ENCODE measurements around the gene ALKBH4.
"Not testable (repeated sequence)": the region's sequence is repeated elsewhere in the genome, so short reads cannot be mapped to it uniquely, and the experiment has no call there.

The ALKBH4 gene, protein sequence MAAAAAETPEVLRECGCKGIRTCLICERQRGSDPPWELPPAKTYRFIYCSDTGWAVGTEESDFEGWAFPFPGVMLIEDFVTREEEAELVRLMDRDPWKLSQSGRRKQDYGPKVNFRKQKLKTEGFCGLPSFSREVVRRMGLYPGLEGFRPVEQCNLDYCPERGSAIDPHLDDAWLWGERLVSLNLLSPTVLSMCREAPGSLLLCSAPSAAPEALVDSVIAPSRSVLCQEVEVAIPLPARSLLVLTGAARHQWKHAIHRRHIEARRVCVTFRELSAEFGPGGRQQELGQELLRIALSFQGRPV

DNA sequence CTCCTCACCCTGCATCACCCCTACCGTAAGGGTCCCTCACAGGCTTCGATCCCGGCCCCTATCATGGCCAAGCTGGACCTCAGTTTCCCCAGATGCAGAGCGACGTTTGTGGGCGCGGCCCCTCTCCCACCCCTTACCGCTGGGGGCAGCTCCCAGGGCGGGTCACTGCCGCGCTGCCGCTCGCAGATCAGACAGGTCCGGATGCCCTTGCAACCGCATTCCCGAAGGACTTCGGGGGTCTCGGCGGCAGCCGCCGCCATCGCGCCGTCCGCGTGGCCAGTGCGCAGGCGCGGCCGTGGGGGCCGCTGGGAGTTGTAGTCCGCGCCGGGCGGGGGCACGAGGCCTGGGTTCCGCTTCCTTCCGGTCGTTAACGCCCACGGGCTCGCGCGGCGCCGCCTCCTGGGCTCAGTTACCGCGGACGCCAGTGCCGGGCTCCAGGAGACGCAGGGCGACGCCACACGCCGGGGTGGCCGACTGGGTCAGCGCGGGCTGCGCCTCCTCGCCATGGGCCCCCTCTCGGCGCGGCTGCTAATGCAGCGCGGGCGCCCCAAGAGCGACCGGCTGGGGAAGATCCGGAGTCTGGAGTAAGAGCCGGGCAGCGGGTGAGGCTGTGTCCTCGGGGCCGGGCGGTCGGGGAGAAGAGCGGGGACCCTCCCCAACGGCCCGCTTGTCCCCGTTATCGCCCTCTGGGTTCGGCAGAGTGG, at the start of gene ALKBH4, which contains the start of gene LRWD1:
Gene ALKBH4, minus strand, starts transcription at position 287 of the 704 bp plus-strand sequence. Its CDS starts 27 bp downstream, at position 260.
Gene LRWD1, plus strand, starts transcription at position 408 of the 704 bp plus-strand sequence. Its CDS starts 97 bp downstream, at position 505.
- DNase-seq = peak; percentile 92

DNA sequence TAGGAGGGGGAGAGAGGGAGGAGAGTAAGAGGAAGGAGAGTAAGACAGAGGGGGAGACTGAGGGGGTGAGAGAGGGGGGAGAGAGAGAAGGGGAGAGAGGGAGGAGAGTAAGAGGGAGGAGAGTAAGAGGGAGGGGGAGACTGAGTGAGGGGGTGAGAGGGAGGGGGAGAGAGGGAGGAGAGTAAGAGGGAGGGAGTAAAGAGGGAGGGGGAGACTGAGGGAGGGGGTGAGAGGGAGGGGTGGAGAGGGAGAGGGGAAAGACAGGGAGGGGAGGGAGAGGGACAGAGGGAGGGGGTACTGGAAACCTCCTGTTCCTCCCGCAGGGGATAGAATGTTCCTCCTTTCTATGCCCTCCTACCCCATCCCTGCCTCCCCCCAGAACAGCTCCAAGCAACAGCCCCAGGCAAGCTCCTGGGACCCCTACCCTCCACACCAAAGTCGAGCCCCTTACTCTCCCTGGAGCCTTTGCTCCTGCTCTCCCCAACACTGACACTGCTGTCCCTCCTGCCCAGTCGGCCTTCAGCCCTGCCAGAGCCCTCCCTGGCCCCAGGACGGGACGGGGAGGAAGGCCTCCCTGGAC, 48.1 kb upstream of the ALKBH4 start:
- peak; percentile 3 for DNase-seq

DNA sequence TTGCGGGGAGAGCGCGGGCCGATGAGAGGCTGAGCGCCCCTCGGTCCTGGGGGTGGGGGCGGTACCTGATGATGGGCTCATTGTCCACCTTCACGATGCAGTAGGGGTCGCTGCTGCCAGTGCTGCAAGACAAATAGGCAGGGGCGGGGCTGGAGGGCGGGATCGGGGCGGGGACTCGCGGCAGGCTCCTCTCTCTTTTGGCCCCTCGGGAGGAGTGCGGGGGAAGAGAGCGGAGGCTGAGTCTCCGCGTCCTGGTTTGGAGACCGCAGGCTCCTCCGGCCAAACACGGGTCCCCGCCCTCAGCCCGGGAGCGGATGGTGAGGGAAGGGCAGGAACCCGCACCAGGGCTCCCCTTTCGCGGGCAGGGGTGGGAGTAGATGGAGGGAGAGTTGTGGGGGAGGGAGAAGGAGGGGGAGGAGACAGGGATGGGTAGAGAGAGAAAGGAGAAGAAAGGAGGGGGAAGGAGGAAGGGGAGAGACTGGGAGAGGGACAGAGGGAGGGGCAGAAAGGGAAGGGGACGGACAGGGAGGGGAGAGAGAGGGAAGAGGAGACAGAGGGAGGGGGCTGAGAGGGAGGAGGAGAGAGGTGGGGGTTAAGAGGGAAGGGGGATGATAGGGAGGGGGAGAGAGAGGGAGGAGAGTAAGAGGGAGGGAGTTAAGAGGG, 47.3 kb upstream of the ALKBH4 start:
- DNase-seq = not testable (repeated sequence)

DNA sequence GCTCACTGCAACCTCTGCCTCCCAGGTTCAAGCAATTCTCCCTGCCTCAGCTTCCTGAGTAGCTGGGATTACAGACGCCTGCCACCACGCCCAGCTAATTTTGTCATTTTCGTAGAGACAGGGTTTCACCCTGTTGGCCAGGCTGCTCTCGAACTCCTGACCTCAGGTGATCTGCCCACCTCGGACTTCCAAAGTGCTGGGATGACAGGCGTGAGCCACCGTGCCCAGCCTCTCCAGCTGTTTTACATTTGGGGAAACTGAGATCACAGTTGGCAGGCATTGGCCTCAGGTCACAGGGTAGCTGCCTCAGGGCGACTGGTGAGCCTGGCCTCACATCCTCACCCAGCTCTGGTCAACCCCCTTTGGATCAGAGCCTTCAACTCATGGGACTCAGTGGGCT, 45.9 kb upstream of the ALKBH4 start:
- not testable (repeated sequence) for DNase-seq

GRCh38 chr7:102507410-102508088, 42.9 kb upstream of the ALKBH4 start:
- not testable (repeated sequence) for DNase-seq

GRCh38 chr7:102505298-102506185, 40.9 kb upstream of the ALKBH4 start:
- not testable (repeated sequence) for DNase-seq

- not testable (repeated sequence) for DNase-seq
Observed at GRCh38 chr7:102503141-102503540, 38.5 kb upstream of the ALKBH4 start.

GRCh38 chr7:102498321-102498720, 33.7 kb upstream of the ALKBH4 start:
- not testable (repeated sequence) for DNase-seq

GRCh38 chr7:102497308-102497707, 32.6 kb upstream of the ALKBH4 start:
- DNase-seq = not testable (repeated sequence)

GRCh38 chr7:102496861-102497260, 32.2 kb upstream of the ALKBH4 start:
- not testable (repeated sequence) for DNase-seq

DNA sequence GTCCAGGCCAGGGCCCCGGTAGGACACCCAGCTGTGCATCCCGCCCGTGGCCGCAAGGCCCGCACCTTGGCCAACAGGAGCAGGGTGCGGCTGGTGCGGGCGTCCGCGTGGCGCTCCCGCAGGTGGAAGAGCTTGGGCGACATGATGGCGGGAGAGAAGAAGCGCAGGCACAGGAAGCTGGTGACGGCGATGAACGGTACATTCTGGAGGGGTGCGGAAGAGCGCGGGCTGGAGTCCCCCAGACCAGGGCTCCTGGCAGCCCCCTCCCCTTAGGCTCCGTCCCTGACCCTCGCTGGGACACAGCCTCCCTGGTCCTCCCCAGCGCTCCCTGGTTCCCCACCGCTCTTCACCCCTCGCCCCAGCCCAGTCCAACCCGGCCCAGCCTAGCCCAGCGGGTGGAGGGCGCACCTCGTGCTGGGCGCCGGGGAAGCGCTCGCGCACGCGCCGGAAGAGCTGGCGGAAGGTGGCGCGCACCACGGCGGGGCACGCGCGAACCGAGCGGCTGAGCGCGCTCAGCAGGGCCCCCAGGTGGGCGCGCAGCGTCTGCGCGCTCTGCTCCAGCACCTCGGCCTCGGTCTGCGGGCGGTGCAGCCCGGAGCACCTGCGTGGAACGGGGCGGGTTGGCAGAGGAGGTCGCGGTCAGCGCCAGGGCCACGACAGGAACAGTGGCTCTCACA, 29.9 kb upstream of the ALKBH4 start:
- DNase-seq = not testable (repeated sequence)

GRCh38 chr7:102494026-102494425, 29.4 kb upstream of the ALKBH4 start:
- DNase-seq = not testable (repeated sequence)

DNA sequence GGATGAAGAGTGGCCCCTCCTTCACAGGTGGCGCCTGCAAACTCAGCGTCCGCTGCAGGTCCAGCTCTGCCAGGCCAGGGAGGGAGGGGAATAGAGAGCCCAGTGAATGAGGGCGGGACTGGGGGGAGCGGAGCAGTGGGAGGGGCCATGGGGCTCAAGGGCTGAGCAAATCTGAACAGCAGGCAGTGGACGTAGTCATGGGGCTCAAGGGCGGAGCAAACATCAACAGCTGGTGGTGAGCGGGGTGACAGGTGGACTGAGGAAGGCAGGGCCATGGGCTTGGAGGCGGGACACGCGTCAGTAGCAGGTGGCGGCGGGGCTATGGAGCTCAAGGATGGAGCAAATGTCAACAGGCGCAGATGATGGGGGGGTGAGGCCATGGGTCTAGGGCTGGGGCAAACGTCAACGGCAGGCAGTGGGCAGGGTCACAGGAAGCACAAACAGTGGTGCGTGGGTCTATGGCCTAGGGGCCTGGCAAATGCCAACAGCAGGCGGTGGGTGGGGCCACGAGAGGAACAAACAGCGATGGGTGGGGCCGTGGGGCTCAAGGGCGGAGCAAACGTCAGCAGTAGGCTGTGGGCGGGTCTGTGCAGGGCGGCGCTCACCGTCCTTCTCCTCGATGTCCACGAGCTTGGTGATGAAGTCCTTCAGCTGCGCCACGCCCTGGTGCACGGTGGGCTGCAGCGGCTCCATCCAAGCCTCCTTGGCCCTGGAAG, 28.7 kb upstream of the ALKBH4 start:
- peak; percentile 0 for DNase-seq

DNA sequence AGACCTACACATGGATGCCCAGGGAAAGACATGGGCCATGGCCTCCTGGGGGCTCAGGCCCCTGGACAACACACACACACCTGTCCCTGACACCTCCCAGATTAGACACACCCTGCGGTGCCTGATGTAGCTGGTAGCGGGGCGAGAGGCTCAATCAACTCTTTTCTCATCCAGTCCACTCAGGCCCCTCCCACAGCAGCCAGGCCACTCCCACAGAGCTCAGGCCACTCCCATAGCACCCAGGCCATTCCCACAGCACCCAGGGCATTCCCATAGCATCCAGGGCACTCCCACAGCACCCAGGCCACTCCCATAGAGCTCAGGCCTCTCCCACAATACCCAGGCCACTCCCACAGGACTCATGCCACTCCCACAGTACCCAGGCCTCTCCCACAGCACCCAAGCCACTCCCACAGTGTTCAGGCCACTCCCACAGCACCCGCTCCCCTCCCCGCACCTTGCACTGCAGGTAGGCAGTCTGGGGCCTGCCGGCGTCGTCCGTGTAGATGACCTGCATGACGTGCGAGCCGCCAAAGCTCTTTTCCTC, 25.9 kb upstream of the ALKBH4 start:
- DNase-seq = not testable (repeated sequence)

DNA sequence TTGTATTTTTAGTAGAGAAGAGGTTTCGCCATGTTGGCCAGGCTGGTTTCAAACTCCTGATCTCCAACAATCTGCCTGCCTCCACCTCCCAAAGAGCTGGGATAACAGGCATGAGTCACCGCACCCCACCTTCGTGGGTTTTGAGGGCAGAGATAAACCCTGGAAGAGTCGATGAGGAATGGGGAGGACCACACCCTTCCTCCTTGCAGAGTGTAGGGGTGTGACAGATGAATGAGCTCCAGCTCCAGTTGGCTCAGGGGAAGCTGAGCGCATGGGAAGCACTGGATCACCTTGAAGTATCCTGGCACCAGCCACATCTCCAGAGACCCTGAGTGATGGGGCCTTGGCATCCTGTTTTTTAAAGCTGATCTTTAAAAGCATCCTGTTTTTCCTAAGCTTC, 19.7 kb upstream of the ALKBH4 start:
- DNase-seq = not testable (repeated sequence)

GRCh38 chr7:102481962-102482361, 17.3 kb upstream of the ALKBH4 start:
- not testable (repeated sequence) for DNase-seq

- peak; percentile 32 for DNase-seq
Observed at GRCh38 chr7:102479982-102480637, 15.4 kb upstream of the ALKBH4 start.

DNA sequence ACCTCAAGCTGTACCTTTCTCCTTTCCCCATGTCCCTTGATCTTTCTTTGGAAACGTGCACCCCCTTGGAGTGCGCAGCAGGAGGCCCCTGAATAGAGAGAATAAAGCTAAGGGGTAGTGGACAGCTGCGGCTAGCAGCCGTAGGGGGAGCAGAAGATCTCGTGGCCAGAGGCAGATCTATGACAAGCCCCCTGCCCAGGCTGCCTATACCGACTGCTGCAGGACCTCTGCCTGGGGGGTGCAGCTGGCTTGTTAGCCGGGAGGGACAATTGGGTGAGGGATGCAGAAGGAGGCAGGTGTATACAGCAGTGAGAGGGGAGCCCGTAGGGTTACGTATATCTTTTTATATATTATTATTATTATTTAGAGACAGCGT, 14.5 kb upstream of the ALKBH4 start:
- DNase-seq = not testable (repeated sequence)
